Mononuclear cell (primary cell): ENCODE measurements around the gene ELP5. TPM values are rescaled to one million over a fixed set of nuclear protein-coding genes. Genes with fewer than 3 reads are reported as not detected.
A peak's percentile ranks its signal among the peaks of the same experiment; 100 is the strongest.

Source experiments
- H3K27me3 ChIP-seq: 2 replicates; pipeline ENCODE4 v1.6.0; 2011; ENCODE audit warnings: low read length, control low read depth; ENCODE audit not compliant: insufficient read depth
- H3K4me1 ChIP-seq: 2 replicates; pipeline ENCODE4 v1.5.1; 2011; ENCODE audit warnings: mild to moderate bottlenecking, low read length, control low read depth; ENCODE audit not compliant: insufficient read depth
- H3K4me3 ChIP-seq: 2 replicates; pipeline ENCODE4 v1.5.1; 2011; ENCODE audit warnings: mild to moderate bottlenecking, low read length, moderate library complexity
- H3K9me3 ChIP-seq: 2 replicates; pipeline ENCODE4 v1.5.1; 2011; ENCODE audit warnings: low read depth, mild to moderate bottlenecking, control low read depth, low read length
- total RNA-seq: library from RNA; depleted of rRNA; stranded (reverse); fragments of >200 nt; gene quantifications from one replicate; pipeline ENCODE4 v1.2.3, GENCODE V29; 2012

Gene ELP5
- total RNA-seq, 1 donor: 14.4 TPM

DNA sequence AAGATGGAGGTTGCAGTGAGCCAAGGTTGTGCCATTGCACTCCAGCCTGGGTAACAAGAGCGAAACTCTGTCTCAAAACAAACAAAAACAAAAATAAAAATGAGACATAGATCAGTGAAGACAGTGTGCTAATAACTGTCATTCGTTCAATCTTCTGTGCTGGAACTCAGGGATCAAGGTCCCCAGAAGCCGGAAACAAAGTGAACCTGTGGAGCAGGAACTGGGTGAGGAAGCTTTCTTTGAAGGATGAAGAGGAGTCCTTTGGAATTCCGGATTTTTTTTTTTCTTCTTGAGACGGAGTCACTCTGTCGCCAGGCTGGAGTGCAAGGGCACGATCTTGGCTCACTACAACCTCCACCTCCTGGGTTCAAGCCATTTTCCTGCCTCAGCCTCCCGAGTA lies 27.4 kb downstream of the ELP5 start:
- H3K27me3 ChIP-seq: peaks cover 19% of the 10 kb centered on the region
- no peaks in the 10 kb centered on the region for H3K9me3 ChIP-seq
- peaks cover 27% of the 10 kb centered on the region for H3K4me1 ChIP-seq
- no peak overlapping the region for H3K4me3 ChIP-seq

- peaks cover 27% of the 10 kb centered on the region for H3K4me1 ChIP-seq
- H3K27me3 ChIP-seq: peaks cover 19% of the 10 kb centered on the region
- H3K9me3 ChIP-seq: no peaks in the 10 kb centered on the region
- no peak overlapping the region for H3K4me3 ChIP-seq
Measured at GRCh38 chr17:7280519-7281073, 28.6 kb downstream of the ELP5 start.

DNA sequence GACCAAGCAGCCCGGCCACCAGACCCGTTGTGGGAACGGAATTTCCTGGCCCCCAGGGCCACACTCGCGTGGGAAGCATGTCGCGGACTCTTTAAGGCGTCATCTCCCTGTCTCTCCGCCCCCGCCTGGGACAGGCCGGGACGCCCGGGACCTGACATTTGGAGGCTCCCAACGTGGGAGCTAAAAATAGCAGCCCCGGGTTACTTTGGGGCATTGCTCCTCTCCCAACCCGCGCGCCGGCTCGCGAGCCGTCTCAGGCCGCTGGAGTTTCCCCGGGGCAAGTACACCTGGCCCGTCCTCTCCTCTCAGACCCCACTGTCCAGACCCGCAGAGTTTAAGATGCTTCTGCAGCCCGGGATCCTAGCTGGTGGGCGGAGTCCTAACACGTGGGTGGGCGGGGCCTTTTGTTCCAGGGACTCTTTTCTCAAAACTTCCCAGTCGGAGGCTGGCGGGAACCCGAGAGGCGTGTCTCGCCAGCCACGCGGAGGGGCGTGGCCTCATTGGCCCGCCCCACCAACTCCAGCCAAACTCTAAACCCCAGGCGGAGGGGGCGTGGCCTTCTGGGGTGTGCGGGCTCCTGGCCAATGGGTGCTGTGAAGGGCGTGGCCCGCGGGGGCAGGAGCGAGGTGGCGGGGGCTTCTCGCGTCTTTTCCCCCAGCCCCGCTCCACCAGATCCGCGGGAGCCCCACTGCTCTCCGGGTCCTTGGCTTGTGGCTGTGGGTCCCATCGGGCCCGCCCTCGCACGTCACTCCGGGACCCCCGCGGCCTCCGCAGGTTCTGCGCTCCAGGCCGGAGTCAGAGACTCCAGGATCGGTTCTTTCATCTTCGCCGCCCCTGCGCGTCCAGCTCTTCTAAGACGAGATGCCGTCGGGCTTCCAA lies 29.3 kb downstream of the ELP5 start, which contains the start of gene SLC2A4:
Gene SLC2A4, plus strand, starts transcription at position 645 of the 879 bp plus-strand sequence. Its CDS starts 217 bp downstream, at position 862.
- no peaks in the 10 kb centered on the region for H3K9me3 ChIP-seq
- H3K4me1 ChIP-seq: peaks cover 27% of the 10 kb centered on the region
- peaks cover 19% of the 10 kb centered on the region for H3K27me3 ChIP-seq
- H3K4me3 ChIP-seq: peak within 1 kb of the TSS; percentile 15

DNA sequence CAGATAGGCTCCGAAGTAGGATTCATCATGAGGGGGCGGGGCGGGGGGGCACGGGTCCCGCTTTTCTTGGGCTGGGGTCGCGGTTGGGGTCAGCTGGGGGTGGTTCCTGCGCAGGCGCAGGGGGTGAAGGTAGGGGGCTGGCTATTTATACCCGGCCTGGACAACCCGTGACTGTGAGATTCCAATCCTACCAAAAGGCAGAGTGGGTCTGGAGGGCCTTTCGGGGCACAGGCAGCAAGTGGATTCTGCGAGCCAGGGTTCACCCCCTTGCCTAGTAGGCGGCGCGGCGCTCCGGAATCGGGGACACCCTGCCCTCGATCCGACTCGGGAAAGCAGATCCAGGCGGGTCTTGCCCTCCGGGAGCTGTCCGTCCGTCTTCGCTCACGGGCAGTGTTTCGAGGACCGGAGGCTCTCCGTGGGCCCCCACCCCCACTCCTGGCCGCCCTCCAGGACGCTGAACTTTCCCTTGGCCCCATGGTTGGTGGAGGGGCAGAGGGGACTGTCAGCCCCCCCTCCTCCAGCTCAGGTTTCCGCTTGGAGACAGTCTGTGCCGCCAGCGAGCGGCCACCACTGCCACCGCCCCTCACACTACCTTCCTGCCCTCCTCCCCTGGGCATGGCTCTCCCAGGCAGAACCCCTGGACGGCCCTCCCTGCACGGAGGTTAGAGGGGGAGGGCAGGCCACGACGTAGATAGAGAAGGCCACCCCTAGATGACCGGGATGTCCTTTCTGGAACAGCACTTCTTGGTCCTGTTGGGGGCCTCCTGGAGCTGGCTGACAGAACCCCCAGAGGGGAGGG lies 30.1 kb downstream of the ELP5 start:
- H3K4me3 ChIP-seq: no peak overlapping the region
- H3K4me1 ChIP-seq: peaks cover 27% of the 10 kb centered on the region
- H3K27me3 ChIP-seq: peaks cover 19% of the 10 kb centered on the region
- no peaks in the 10 kb centered on the region for H3K9me3 ChIP-seq

GRCh38 chr17:7282752-7283321 lies 30.8 kb downstream of the ELP5 start:
- H3K9me3 ChIP-seq: no peaks in the 10 kb centered on the region
- H3K27me3 ChIP-seq: peaks cover 19% of the 10 kb centered on the region
- H3K4me1 ChIP-seq: peaks cover 27% of the 10 kb centered on the region

DNA sequence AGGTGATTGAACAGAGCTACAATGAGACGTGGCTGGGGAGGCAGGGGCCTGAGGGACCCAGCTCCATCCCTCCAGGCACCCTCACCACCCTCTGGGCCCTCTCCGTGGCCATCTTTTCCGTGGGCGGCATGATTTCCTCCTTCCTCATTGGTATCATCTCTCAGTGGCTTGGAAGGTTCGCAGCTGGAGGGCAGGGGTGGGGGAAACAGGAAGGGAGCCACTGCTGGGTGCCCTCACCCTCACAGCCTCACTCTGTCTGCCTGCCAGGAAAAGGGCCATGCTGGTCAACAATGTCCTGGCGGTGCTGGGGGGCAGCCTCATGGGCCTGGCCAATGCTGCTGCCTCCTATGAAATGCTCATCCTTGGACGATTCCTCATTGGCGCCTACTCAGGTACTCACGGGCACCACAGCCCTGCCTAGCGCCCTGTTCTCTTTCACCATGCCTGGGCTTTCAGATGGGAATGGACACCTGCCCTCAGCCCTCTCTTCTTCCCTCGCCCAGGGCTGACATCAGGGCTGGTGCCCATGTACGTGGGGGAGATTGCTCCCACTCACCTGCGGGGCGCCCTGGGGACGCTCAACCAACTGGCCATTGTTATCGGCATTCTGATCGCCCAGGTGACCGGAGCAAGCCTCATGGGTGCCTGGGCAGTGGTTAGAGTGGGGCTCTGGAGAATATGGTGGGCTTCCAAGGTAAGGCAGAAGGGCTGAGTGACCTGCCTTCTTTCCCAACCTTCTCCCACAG lies 31.6 kb downstream of the ELP5 start:
- H3K4me3 ChIP-seq: no peak overlapping the region
- peaks cover 19% of the 10 kb centered on the region for H3K27me3 ChIP-seq
- H3K9me3 ChIP-seq: no peaks in the 10 kb centered on the region
- H3K4me1 ChIP-seq: peaks cover 27% of the 10 kb centered on the region

More at GRCh38 chr17:7282752-7283321, 30.8 kb downstream of the ELP5 start:
- no peak overlapping the region for H3K4me3 ChIP-seq

- Histone ChIP-seq H3K4me1 (peaks cover 27% of the 10 kb centered on the region), H3K9me3 (no peaks in the 10 kb centered on the region), H3K4me3 (no peak overlapping the region), H3K27me3 (peaks cover 19% of the 10 kb centered on the region)
Measured at GRCh38 chr17:7284911-7285310, 32.9 kb downstream of the ELP5 start.

DNA sequence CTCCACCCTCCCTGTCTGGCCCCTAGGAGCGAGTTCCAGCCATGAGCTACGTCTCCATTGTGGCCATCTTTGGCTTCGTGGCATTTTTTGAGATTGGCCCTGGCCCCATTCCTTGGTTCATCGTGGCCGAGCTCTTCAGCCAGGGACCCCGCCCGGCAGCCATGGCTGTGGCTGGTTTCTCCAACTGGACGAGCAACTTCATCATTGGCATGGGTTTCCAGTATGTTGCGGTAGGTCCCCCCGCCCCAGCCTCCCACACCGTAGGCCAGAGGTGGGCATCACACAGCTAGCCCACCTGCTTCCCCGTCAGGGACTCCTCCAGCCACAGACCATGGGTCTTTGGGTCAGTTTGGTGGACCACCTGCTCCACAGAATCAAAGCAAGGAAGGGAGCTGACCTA lies 33.7 kb downstream of the ELP5 start:
- Histone ChIP-seq H3K27me3 (peaks cover 19% of the 10 kb centered on the region), H3K9me3 (no peaks in the 10 kb centered on the region), H3K4me1 (peaks cover 22% of the 10 kb centered on the region), H3K4me3 (no peak overlapping the region)

DNA sequence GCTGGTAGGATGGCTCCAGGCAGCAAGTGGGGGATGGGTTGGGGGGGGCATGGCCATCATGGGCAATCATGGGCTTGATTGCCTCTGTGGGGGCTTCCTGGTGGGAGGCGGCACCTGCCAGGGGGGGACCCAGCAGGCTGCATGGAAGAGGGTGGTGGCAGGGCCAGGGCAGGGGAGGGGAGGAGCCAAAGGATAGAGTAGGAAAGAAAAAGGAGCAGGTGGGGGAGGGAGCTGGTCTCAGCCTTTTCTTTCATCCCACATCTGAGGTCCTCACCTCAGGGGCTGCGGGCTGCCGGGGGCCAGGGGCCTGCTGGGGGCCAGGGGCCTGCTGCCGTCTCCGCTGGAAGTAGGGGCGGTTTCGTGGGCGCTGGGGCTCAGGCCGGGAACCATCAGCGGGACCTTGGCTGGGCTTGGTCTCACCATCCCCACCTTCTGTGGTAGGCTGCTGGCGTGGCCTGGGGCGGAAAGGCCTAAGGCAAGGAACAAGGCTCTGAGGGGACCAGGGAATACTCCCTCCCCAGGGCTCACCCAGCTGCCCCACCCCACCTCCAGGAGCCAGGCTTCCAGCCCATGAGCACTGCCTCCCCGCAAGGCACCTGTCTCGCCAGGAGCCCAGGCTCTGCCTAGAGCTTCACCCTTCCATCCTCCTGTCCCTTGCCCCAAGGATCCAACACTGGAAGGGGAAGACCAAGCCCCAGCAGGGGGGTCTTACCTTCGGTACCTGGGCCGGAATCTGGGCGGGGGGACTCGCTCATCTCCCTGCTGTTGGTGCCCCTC lies 37.4 kb downstream of the ELP5 start:
- peaks cover 6% of the 10 kb centered on the region for H3K4me1 ChIP-seq
- H3K27me3 ChIP-seq: peaks cover 17% of the 10 kb centered on the region
- no peaks in the 10 kb centered on the region for H3K9me3 ChIP-seq
- H3K4me3 ChIP-seq: no peak overlapping the region

DNA sequence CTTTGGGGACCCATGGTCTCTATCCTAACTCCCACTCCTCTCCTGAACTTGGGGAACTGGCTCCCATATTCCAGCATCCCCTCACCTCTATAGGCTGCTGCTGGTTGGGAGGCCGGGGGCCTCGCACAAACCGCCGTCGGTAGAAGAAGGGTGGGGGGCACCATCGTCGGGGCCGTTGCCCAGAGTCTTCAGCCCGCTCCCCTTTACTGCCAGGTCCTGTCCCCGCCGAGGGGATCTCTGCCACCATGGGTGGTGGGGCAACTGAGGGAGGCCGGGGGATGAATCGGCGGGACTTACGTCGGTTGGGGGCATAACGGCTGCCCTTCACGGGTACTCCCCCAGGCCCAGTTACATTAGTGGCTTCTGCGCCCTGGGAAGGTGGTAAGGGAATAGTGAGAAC lies 38.2 kb downstream of the ELP5 start:
- H3K4me1 ChIP-seq: peaks cover 12% of the 10 kb centered on the region
- H3K9me3 ChIP-seq: no peaks in the 10 kb centered on the region
- peaks cover 22% of the 10 kb centered on the region for H3K27me3 ChIP-seq
- no peak overlapping the region for H3K4me3 ChIP-seq

GRCh38 chr17:7290685-7291084 lies 38.7 kb downstream of the ELP5 start:
- peaks cover 27% of the 10 kb centered on the region for H3K27me3 ChIP-seq

GRCh38 chr17:7292194-7292593 lies 40.2 kb downstream of the ELP5 start:
- H3K27me3 ChIP-seq: peaks cover 31% of the 10 kb centered on the region
- no peaks in the 10 kb centered on the region for H3K9me3 ChIP-seq
- H3K4me3 ChIP-seq: no peak overlapping the region
- H3K4me1 ChIP-seq: peaks cover 26% of the 10 kb centered on the region

More at GRCh38 chr17:7290685-7291084, 38.7 kb downstream of the ELP5 start:
- peaks cover 16% of the 10 kb centered on the region for H3K4me1 ChIP-seq
- no peaks in the 10 kb centered on the region for H3K9me3 ChIP-seq
- H3K4me3 ChIP-seq: no peak overlapping the region

DNA sequence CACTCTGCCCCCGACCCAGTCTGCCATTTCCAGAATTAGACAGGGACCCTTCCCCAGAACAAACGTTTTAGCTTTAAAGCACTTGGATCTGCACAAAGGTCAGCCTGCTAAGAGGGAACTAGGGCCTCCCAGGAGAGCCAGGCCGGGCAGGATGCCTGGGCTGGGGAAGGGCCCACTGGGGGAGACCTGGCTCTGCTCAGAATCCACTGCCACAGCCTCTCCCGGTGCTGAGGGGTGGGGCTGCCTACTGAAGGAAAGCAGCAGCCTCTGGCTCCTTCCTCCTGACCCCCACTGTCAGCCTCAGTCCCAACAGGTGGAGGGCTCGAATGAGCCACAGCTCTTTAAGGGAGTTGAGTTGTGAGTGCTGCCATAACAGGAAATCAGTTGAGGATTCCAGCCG lies 40.7 kb downstream of the ELP5 start:
- Histone ChIP-seq H3K27me3 (peaks cover 31% of the 10 kb centered on the region), H3K4me1 (peaks cover 26% of the 10 kb centered on the region), H3K4me3 (no peak overlapping the region), H3K9me3 (no peaks in the 10 kb centered on the region)

DNA sequence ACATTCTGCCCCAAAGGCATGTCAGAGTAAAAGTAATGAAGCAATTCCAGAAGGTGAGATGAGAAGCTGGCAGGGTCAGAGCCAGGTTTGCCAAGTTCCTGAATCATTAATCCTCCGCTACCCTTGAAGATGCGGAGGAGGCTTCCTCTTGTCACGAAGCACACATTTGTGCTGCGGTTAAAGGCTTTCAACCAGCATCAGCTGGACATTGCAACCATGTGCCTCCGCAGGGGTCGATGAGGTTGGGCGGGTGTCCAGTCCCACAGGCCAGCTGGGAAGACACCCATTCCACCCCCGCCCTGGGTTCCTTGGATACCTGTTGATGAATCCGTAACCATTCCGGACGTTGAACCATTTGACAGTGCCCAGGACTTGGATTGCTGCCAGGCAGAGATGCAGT lies 41.1 kb downstream of the ELP5 start:
- H3K4me3 ChIP-seq: no peak overlapping the region
- H3K27me3 ChIP-seq: peaks cover 31% of the 10 kb centered on the region
- no peaks in the 10 kb centered on the region for H3K9me3 ChIP-seq
- peaks cover 26% of the 10 kb centered on the region for H3K4me1 ChIP-seq
